ENCODE results near the gene RGL1.
"Not testable (repeated sequence)": the region's sequence is repeated elsewhere in the genome, so short reads cannot be mapped to it uniquely, and the experiment has no call there.

Gene RGL1

DNA sequence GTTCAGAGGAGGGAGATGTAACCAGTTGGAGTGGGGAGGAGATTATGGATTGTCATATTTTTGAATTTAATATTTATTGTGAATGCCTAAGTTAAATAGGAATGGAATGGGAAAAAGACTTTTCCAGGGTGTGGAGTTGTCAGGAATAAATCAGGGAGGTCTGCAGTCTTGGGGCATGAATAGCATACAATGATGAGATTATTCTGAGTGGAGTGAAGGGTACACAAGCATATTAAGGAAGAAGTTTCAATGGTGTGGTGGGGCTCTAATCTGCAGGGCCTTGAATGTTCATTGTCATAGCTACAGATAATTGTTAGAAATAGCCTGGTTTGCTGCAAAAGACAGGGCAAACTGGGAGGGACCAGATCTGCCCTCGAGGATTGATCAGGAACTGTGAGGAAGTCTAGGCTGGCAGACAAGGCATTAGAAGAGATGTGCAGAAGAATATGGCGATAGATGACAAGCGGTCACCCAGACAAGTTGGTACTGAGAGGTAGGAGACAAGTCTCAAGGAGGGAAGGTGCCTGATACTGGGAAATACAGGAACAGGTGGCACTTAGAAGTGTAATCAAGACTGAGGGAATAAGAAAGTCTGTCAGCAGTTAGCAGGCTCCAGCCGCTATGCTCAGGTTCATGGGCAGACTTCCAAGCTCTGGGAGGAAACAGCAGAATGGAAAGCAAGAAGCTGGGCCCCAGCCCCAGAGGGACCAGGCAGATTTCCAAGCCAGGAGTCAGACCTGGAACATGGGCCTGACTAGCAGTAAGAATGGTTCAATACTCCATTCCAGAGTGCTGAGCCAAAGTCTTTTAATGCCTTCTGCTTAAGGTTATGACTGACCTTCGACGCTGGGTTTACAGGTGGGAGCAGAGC is 20.9 kb upstream of the RGL1 start:
- H3K4me3 ChIP-seq (ENCODE audit: low read depth in 1 of 5, low read length in 5 of 5) = peak overlapping the region in 1 of 5 donors; percentile 18
- H3K9me3 ChIP-seq (ENCODE audit: control insufficient read depth in 5 of 5, low read length in 5 of 5) = no peaks in the 10 kb centered on the region
- peak overlapping the region; percentile 87 for H3K27ac ChIP-seq (ENCODE audit: low read depth, low read length)
- H3K4me1 ChIP-seq (ENCODE audit: control insufficient read depth in 5 of 5, insufficient read depth in 5 of 5, low read length in 5 of 5) = peaks cover 9 to 35% (median 32%) of the 10 kb centered on the region in 5 donors
- no peaks in the 10 kb centered on the region for H3K27me3 ChIP-seq (ENCODE audit: control insufficient read depth in 5 of 5, insufficient read depth in 4 of 5, low read length in 5 of 5)
- peak overlapping the region in 1 of 5 donors; percentile 37 for H3K9ac ChIP-seq (ENCODE audit: low read length in 5 of 5)
- H3K36me3 ChIP-seq (ENCODE audit: control insufficient read depth in 5 of 5, insufficient read depth in 5 of 5, low read length in 5 of 5) = no peaks in the 10 kb centered on the region

GRCh38 chr1:183785921-183786320 is 19.0 kb upstream of the RGL1 start:
- H3K9me3 ChIP-seq (ENCODE audit: control insufficient read depth in 5 of 5, low read length in 5 of 5); H3K4me3 ChIP-seq (ENCODE audit: low read depth in 1 of 5, low read length in 5 of 5); H3K36me3 ChIP-seq (ENCODE audit: control insufficient read depth in 5 of 5, insufficient read depth in 5 of 5, low read length in 5 of 5); H3K27me3 ChIP-seq (ENCODE audit: control insufficient read depth in 5 of 5, insufficient read depth in 4 of 5, low read length in 5 of 5); H3K9ac ChIP-seq (ENCODE audit: low read length in 5 of 5); H3K27ac ChIP-seq (ENCODE audit: low read depth, low read length): not testable (repeated sequence)
- peaks cover 9 to 35% (median 31%) of the 10 kb centered on the region in 5 donors for H3K4me1 ChIP-seq (ENCODE audit: control insufficient read depth in 5 of 5, insufficient read depth in 5 of 5, low read length in 5 of 5)

GRCh38 chr1:183787704-183788103 is 17.2 kb upstream of the RGL1 start:
- Histone ChIP-seq H3K27ac (ENCODE audit: low read depth, low read length) (no peak overlapping the region), H3K9ac (ENCODE audit: low read length in 5 of 5) (no peak overlapping the region), H3K27me3 (ENCODE audit: control insufficient read depth in 5 of 5, insufficient read depth in 4 of 5, low read length in 5 of 5) (no peaks in the 10 kb centered on the region), H3K36me3 (ENCODE audit: control insufficient read depth in 5 of 5, insufficient read depth in 5 of 5, low read length in 5 of 5) (no peaks in the 10 kb centered on the region), H3K9me3 (ENCODE audit: control insufficient read depth in 5 of 5, low read length in 5 of 5) (no peaks in the 10 kb centered on the region), H3K4me1 (ENCODE audit: control insufficient read depth in 5 of 5, insufficient read depth in 5 of 5, low read length in 5 of 5) (peaks cover 9 to 36% (median 29%) of the 10 kb centered on the region in 5 donors), H3K4me3 (ENCODE audit: low read depth in 1 of 5, low read length in 5 of 5) (no peak overlapping the region)

GRCh38 chr1:183791319-183791718 is 13.6 kb upstream of the RGL1 start:
- H3K9ac ChIP-seq (ENCODE audit: low read length in 5 of 5) = no peak overlapping the region
- H3K27ac ChIP-seq (ENCODE audit: low read depth, low read length) = peak overlapping the region; percentile 1
- H3K9me3 ChIP-seq (ENCODE audit: control insufficient read depth in 5 of 5, low read length in 5 of 5) = no peaks in the 10 kb centered on the region
- no peak overlapping the region for H3K4me3 ChIP-seq (ENCODE audit: low read depth in 1 of 5, low read length in 5 of 5)
- H3K27me3 ChIP-seq (ENCODE audit: control insufficient read depth in 5 of 5, insufficient read depth in 4 of 5, low read length in 5 of 5) = no peaks in the 10 kb centered on the region
- H3K36me3 ChIP-seq (ENCODE audit: control insufficient read depth in 5 of 5, insufficient read depth in 5 of 5, low read length in 5 of 5) = no peaks in the 10 kb centered on the region
- peaks cover 0 to 16% (median 9%) of the 10 kb centered on the region in 5 donors for H3K4me1 ChIP-seq (ENCODE audit: control insufficient read depth in 5 of 5, insufficient read depth in 5 of 5, low read length in 5 of 5)

DNA sequence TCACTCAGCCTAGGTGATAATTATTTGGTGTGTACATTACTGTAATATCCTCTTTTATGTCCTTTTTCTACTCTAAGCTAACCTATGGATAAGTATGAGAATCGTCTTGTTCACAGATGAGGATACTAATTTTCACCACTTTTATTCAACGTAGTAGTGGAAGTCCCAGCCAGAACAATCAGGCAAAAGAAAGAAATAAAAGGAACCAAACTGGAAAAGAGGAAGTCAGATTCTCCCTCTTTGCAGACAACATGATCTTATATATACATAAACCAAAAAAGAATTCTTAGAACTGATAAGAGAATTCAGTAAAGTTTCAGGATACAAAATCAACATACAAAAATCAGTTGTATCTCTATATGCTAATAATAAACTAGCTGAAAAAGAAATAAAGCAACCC is 12.6 kb upstream of the RGL1 start:
- H3K4me1 ChIP-seq (ENCODE audit: control insufficient read depth in 5 of 5, insufficient read depth in 5 of 5, low read length in 5 of 5) = peaks cover 0 to 16% (median 9%) of the 10 kb centered on the region in 5 donors
- no peak overlapping the region for H3K4me3 ChIP-seq (ENCODE audit: low read depth in 1 of 5, low read length in 5 of 5)
- H3K9ac ChIP-seq (ENCODE audit: low read length in 5 of 5) = no peak overlapping the region
- no peak overlapping the region for H3K27ac ChIP-seq (ENCODE audit: low read depth, low read length)
- H3K36me3 ChIP-seq (ENCODE audit: control insufficient read depth in 5 of 5, insufficient read depth in 5 of 5, low read length in 5 of 5) = no peaks in the 10 kb centered on the region
- H3K27me3 ChIP-seq (ENCODE audit: control insufficient read depth in 5 of 5, insufficient read depth in 4 of 5, low read length in 5 of 5) = no peaks in the 10 kb centered on the region
- no peaks in the 10 kb centered on the region for H3K9me3 ChIP-seq (ENCODE audit: control insufficient read depth in 5 of 5, low read length in 5 of 5)

- Histone ChIP-seq H3K9me3 (ENCODE audit: control insufficient read depth in 5 of 5, low read length in 5 of 5) (no peaks in the 10 kb centered on the region), H3K27ac (ENCODE audit: low read depth, low read length) (no peak overlapping the region), H3K27me3 (ENCODE audit: control insufficient read depth in 5 of 5, insufficient read depth in 4 of 5, low read length in 5 of 5) (no peaks in the 10 kb centered on the region), H3K4me1 (ENCODE audit: control insufficient read depth in 5 of 5, insufficient read depth in 5 of 5, low read length in 5 of 5) (peaks cover 0 to 16% (median 9%) of the 10 kb centered on the region in 5 donors), H3K9ac (ENCODE audit: low read length in 5 of 5) (no peak overlapping the region), H3K36me3 (ENCODE audit: control insufficient read depth in 5 of 5, insufficient read depth in 5 of 5, low read length in 5 of 5) (no peaks in the 10 kb centered on the region), H3K4me3 (ENCODE audit: low read depth in 1 of 5, low read length in 5 of 5) (no peak overlapping the region)
Measured at GRCh38 chr1:183794088-183794487, 10.8 kb upstream of the RGL1 start.

DNA sequence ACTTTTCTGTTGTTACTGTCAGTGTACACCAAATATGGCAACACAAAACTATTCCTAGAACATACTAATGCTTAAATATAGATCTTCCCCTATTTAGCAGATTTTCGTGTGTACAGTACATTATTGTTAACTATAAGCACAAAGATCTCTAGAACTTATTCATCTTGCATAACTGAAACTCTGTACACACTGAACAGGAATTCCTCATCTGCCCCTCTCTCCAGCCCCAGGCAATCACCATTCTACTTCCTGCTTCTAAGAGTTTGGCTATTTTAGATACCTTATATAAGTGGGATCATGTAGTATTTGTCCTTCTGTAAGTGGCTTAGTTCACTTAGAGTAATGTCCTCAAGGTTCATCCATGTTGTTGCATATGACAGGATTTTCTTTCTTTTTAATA is 4.5 kb upstream of the RGL1 start:
- H3K27me3 ChIP-seq (ENCODE audit: control insufficient read depth in 5 of 5, insufficient read depth in 4 of 5, low read length in 5 of 5) = no peaks in the 10 kb centered on the region
- no peak overlapping the region for H3K9ac ChIP-seq (ENCODE audit: low read length in 5 of 5)
- H3K4me3 ChIP-seq (ENCODE audit: low read depth in 1 of 5, low read length in 5 of 5) = no peak overlapping the region
- peaks cover 3 to 10% (median 7%) of the 10 kb centered on the region in 5 donors for H3K4me1 ChIP-seq (ENCODE audit: control insufficient read depth in 5 of 5, insufficient read depth in 5 of 5, low read length in 5 of 5)
- H3K9me3 ChIP-seq (ENCODE audit: control insufficient read depth in 5 of 5, low read length in 5 of 5) = peaks cover 0 to 5% (median 3%) of the 10 kb centered on the region in 5 donors
- H3K27ac ChIP-seq (ENCODE audit: low read depth, low read length) = no peak overlapping the region
- H3K36me3 ChIP-seq (ENCODE audit: control insufficient read depth in 5 of 5, insufficient read depth in 5 of 5, low read length in 5 of 5) = no peaks in the 10 kb centered on the region

DNA sequence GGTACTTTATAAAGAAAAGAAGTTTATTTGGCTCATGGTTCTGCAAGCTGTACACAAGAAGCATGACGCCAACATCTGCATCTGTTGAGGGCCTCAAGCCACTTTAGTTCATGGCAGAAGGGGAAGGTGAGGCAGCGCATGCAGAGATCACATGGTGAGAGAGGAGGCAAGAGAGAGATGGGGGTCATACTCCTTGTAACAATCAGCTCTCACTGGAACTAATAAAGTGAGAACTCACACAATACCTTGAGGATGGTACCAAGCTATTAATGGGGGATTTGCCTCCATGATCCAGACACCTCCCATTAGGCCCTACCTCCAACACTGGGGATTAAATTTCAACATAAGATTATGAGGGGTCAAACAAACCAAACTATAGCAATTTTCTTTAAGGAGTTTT is 3.3 kb upstream of the RGL1 start:
- Histone ChIP-seq H3K9ac (ENCODE audit: low read length in 5 of 5) (no peak overlapping the region), H3K4me3 (ENCODE audit: low read depth in 1 of 5, low read length in 5 of 5) (no peak overlapping the region), H3K4me1 (ENCODE audit: control insufficient read depth in 5 of 5, insufficient read depth in 5 of 5, low read length in 5 of 5) (peaks cover 3 to 19% (median 14%) of the 10 kb centered on the region in 5 donors), H3K36me3 (ENCODE audit: control insufficient read depth in 5 of 5, insufficient read depth in 5 of 5, low read length in 5 of 5) (no peaks in the 10 kb centered on the region), H3K9me3 (ENCODE audit: control insufficient read depth in 5 of 5, low read length in 5 of 5) (peaks cover 0 to 5% (median 3%) of the 10 kb centered on the region in 5 donors), H3K27ac (ENCODE audit: low read depth, low read length) (no peak overlapping the region), H3K27me3 (ENCODE audit: control insufficient read depth in 5 of 5, insufficient read depth in 4 of 5, low read length in 5 of 5) (no peaks in the 10 kb centered on the region)

GRCh38 chr1:183804387-183804786 is 533 bp upstream of the RGL1 start:
- peaks cover 3 to 40% (median 35%) of the 10 kb centered on the region in 5 donors for H3K4me1 ChIP-seq (ENCODE audit: control insufficient read depth in 5 of 5, insufficient read depth in 5 of 5, low read length in 5 of 5)
- H3K36me3 ChIP-seq (ENCODE audit: control insufficient read depth in 5 of 5, insufficient read depth in 5 of 5, low read length in 5 of 5) = no peaks in the 10 kb centered on the region
- H3K27me3 ChIP-seq (ENCODE audit: control insufficient read depth in 5 of 5, insufficient read depth in 4 of 5, low read length in 5 of 5) = no peaks in the 10 kb centered on the region
- peak overlapping the region; percentile 83 to 99 (median 94) for H3K4me3 ChIP-seq (ENCODE audit: low read depth in 1 of 5, low read length in 5 of 5)
- H3K27ac ChIP-seq (ENCODE audit: low read depth, low read length) = peak overlapping the region; percentile 78
- peaks cover 0 to 5% (median 3%) of the 10 kb centered on the region in 5 donors for H3K9me3 ChIP-seq (ENCODE audit: control insufficient read depth in 5 of 5, low read length in 5 of 5)
- peak overlapping the region; percentile 41 to 90 (median 60) for H3K9ac ChIP-seq (ENCODE audit: low read length in 5 of 5)

DNA sequence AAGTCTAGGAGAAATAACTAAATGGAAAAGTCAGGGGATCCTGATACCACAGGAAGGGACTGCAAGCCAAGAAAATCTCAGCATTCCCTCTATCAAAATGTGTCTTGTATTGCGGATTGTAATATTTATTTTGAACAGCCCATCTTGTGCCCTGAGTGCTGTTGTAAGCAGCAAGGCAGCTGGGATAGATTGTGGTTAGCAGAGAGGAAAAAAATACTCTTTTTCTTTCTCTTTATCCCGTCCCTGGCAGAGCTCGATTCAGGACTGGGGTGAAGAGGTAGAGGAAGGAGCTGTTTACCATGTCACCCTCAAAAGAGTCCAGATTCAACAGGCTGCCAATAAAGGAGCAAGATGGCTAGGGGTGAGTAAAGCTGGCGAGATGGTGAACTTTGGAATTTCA is 1.2 kb downstream of the RGL1 start:
- H3K36me3 ChIP-seq (ENCODE audit: control insufficient read depth in 5 of 5, insufficient read depth in 5 of 5, low read length in 5 of 5) = peaks cover 0 to 2% (median 0%) of the 10 kb centered on the region in 5 donors
- H3K4me1 ChIP-seq (ENCODE audit: control insufficient read depth in 5 of 5, insufficient read depth in 5 of 5, low read length in 5 of 5) = peaks cover 3 to 51% (median 48%) of the 10 kb centered on the region in 5 donors
- H3K9ac ChIP-seq (ENCODE audit: low read length in 5 of 5) = peak overlapping the region; percentile 51 to 90 (median 79)
- peaks cover 0 to 5% (median 3%) of the 10 kb centered on the region in 5 donors for H3K9me3 ChIP-seq (ENCODE audit: control insufficient read depth in 5 of 5, low read length in 5 of 5)
- no peaks in the 10 kb centered on the region for H3K27me3 ChIP-seq (ENCODE audit: control insufficient read depth in 5 of 5, insufficient read depth in 4 of 5, low read length in 5 of 5)
- H3K27ac ChIP-seq (ENCODE audit: low read depth, low read length) = peak overlapping the region; percentile 69
- peak overlapping the region; percentile 52 to 99 (median 83) for H3K4me3 ChIP-seq (ENCODE audit: low read depth in 1 of 5, low read length in 5 of 5)
